IMR-90 (cell line): Measurements from ENCODE around the gene PGAP1.

Experiments
- CEBPB ChIP-seq: IDR thresholded peaks from 2 replicates; pipeline ENCODE4 v1.6.1; 2012; ENCODE audit warnings: low read depth, low read length, improper control_type of control experiment
- FOS ChIP-seq: fragments of 150-350 bp; IDR thresholded peaks from 2 replicates; pipeline ENCODE4 v1.6.1; 2016; ENCODE audit warnings: low read depth, low read length
- MAFK ChIP-seq: IDR thresholded peaks from 2 replicates; pipeline ENCODE4 v1.6.1; 2012; ENCODE audit warnings: low read depth, low read length, improper control_type of control experiment
- MXI1 ChIP-seq: IDR thresholded peaks from 2 replicates; pipeline ENCODE4 v1.6.1; 2012; ENCODE audit warnings: low read depth, mild to moderate bottlenecking, low read length, moderate library complexity, borderline replicate concordance
- POLR2A ChIP-seq: IDR thresholded peaks from 2 replicates; pipeline ENCODE4 v1.6.1; 2012; ENCODE audit warnings: mild to moderate bottlenecking, low read depth, low read length
- RCOR1 ChIP-seq: IDR thresholded peaks from 2 replicates; pipeline ENCODE4 v1.6.1; 2012; ENCODE audit warnings: mild to moderate bottlenecking, low read length, improper control_type of control experiment; ENCODE audit not compliant: insufficient replicate concordance
- TF ChIP-seq, protein P1 (sequence below): conservative IDR thresholded peaks from 2 replicates; pipeline ENCODE4 v1.5.1; 2012; ENCODE audit warnings: mild to moderate bottlenecking, low read depth, low read length, improper control_type of control experiment
- TF ChIP-seq, protein P2 (sequence below): fragments of 150-350 bp; IDR thresholded peaks from 2 replicates; pipeline ENCODE4 v1.6.1; 2016; ENCODE audit warnings: low read depth, mild to moderate bottlenecking, low read length, moderate library complexity, borderline replicate concordance
- TF ChIP-seq, protein P3 (sequence below): fragments of 150-350 bp; IDR thresholded peaks from 2 replicates; pipeline ENCODE4 v1.6.1; 2017; ENCODE audit warnings: mild to moderate bottlenecking, antibody characterized with exemption, low read length, low read depth

DNA sequence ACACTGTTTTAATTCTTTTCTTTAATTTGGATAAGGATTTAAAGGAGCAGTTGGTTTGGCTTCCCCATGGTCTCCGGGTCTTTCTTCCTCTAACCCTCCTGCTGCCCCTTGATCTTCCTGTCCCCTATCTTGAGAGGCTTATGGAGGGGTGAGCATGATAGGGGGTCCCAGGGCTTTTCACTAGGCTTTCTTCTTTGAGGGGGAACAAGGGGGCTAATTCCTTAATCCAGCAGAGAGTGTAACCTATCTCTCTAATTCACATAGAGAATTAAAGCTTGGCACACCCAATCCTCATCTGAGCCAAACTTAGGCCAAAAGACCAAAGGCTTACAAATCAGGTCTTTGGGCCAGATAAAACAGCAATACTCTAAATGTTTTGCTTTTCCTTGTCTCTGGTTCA is 95.8 kb downstream of the PGAP1 start:
- TF ChIP-seq, protein P1, sequence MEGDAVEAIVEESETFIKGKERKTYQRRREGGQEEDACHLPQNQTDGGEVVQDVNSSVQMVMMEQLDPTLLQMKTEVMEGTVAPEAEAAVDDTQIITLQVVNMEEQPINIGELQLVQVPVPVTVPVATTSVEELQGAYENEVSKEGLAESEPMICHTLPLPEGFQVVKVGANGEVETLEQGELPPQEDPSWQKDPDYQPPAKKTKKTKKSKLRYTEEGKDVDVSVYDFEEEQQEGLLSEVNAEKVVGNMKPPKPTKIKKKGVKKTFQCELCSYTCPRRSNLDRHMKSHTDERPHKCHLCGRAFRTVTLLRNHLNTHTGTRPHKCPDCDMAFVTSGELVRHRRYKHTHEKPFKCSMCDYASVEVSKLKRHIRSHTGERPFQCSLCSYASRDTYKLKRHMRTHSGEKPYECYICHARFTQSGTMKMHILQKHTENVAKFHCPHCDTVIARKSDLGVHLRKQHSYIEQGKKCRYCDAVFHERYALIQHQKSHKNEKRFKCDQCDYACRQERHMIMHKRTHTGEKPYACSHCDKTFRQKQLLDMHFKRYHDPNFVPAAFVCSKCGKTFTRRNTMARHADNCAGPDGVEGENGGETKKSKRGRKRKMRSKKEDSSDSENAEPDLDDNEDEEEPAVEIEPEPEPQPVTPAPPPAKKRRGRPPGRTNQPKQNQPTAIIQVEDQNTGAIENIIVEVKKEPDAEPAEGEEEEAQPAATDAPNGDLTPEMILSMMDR, result no peak
- TF ChIP-seq MXI1, result no peak
- TF ChIP-seq POLR2A, result no peak
- TF ChIP-seq, protein P2, sequence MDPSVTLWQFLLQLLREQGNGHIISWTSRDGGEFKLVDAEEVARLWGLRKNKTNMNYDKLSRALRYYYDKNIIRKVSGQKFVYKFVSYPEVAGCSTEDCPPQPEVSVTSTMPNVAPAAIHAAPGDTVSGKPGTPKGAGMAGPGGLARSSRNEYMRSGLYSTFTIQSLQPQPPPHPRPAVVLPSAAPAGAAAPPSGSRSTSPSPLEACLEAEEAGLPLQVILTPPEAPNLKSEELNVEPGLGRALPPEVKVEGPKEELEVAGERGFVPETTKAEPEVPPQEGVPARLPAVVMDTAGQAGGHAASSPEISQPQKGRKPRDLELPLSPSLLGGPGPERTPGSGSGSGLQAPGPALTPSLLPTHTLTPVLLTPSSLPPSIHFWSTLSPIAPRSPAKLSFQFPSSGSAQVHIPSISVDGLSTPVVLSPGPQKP, result no peak
- no peak for TF ChIP-seq CEBPB
- TF ChIP-seq, protein P3, sequence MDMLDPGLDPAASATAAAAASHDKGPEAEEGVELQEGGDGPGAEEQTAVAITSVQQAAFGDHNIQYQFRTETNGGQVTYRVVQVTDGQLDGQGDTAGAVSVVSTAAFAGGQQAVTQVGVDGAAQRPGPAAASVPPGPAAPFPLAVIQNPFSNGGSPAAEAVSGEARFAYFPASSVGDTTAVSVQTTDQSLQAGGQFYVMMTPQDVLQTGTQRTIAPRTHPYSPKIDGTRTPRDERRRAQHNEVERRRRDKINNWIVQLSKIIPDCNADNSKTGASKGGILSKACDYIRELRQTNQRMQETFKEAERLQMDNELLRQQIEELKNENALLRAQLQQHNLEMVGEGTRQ, result no peak
- no peak for TF ChIP-seq MAFK
- no peak for TF ChIP-seq FOS
- TF ChIP-seq RCOR1, result no peak
